Stimulated activated naive CD4-positive, alpha-beta T cell treated with Interleukin-2 at 50 U/mL for 16 hours (primary cell): ENCODE measurements around the gene HAO2.

Source experiments
- DNase-seq: peaks from one replicate; lab custom pipeline; 2025; lab: John Stamatoyannopoulos, UW

HAO2 gene

DNA sequence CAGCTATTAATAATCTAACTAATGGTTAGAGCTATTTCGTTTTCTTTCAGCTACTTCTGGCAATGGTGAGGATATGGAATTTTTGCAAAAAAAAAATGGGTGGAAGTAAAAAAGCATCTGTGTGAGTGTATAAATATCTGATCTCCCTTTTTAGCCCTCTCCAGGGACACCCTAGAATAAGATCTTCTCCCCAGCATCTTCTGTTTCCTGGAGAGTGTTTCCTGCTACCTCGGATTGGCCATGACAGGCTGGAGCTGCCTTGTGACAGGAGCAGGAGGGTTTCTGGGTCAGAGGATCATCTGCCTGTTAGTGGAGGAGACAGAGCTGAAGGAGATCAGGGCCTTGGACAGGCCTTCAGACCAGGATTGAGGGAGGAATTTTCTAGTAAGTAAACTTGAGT lies 70.2 kb downstream of the HAO2 start:
- DNase-seq, result no peak

DNA sequence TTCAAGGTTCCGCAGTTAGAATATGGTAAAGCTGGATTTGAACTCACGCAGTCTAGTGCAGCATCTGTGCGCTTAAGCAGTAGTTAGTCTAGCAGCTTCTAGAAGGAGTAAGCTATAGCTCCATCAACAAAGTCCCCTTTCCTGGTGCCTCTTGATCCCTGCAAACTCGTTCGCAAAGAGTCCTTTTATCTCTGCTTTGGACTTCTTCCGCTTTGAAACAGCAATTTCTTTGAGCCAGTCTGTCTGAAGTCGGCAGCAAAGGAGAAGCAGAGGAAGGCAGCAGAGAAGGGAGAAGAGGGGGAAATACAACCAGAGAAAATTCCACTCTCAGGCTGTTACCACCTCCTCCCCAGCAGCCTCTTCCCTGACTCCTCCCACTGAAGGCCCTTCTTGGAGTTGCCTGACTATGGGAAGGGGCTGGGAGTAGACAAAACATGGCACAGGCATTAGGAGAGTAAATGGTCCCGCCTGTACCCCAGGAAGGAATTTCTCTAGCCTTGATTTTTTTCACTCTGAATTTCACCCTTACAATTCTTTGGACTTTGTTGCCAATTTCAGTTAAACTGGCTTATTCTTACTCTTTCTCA lies 72.2 kb downstream of the HAO2 start:
- no peak for DNase-seq

DNA sequence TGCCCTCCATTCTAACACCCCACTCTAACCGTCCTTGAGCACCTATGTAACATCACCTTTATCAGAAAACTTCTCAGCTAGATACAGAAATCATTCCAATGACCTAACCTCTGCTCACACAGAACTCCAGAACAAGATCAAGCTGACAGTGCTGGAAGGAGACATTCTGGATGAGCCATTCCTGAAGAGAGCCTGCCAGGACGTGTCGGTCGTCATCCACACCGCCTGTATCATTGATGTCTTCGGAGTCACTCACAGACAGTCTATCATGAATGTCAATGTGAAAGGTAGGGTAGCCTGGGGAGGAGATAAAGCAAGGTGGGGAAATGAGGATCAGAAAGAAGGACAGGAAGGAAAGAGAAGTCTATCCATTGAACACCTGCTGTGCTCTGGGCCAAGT lies 74.2 kb downstream of the HAO2 start:
- DNase-seq, result no peak
